A673 (cell line): ENCODE data around the gene SLC4A7. TPM values are rescaled to one million over a fixed set of nuclear protein-coding genes. Genes with fewer than 3 reads are reported as not detected.

Experiments
- BruUV-seq: library from RNA; stranded (reverse); fragments of 400-500 nt; replicated peaks from 2 replicates; lab custom pipeline; 2021; lab: Mats Ljungman, UMichigan
- CTCF ChIA-PET: fragments of 300-600 bp; sonication (Branson Sonifier 250); formaldehyde crosslinking; loops from one replicate; lab custom pipeline; 2022; ENCODE audit warnings: antibody characterized with exemption; lab: Charles Lee
- POLR2A ChIA-PET: fragments of 300-600 bp; sonication (Branson Sonifier 250); formaldehyde crosslinking; loops from one replicate; lab custom pipeline; 2022; ENCODE audit warnings: antibody characterized with exemption; ENCODE audit not compliant: low non-redundant PET; lab: Charles Lee
- DNase-seq: peaks from one replicate; pipeline ENCODE4 v3.0.0-alpha.2; 2015; ENCODE audit warnings: low spot score
- H3K27ac ChIP-seq: fragments of 200-600 bp; sonication (generic); 2 replicates; pipeline ENCODE4 v1.5.1; 2016; ENCODE audit warnings: mixed run types, low read depth, mild to moderate bottlenecking, mixed read lengths, antibody characterized with exemption, low read length; ENCODE audit not compliant: poor library complexity, severe bottlenecking
- H3K27me3 ChIP-seq: fragments of 200-600 bp; sonication (generic); replicated peaks from 2 replicates; pipeline ENCODE4 v1.6.1; 2017; ENCODE audit warnings: mixed run types, low read depth, mild to moderate bottlenecking, mixed read lengths, antibody characterized with exemption, low read length; ENCODE audit not compliant: insufficient read depth, poor library complexity
- H3K36me3 ChIP-seq: fragments of 200-600 bp; sonication (generic); 2 replicates; pipeline ENCODE4 v1.6.1; 2016; ENCODE audit warnings: mixed run types, mild to moderate bottlenecking, mixed read lengths, antibody characterized with exemption, low read length; ENCODE audit not compliant: insufficient read depth, poor library complexity, severe bottlenecking
- H3K4me1 ChIP-seq: fragments of 200-600 bp; sonication (generic); 2 replicates; pipeline ENCODE4 v1.6.1; 2017; ENCODE audit warnings: mixed run types, mild to moderate bottlenecking, mixed read lengths, antibody characterized with exemption, low read length; ENCODE audit not compliant: insufficient read depth, poor library complexity, severe bottlenecking
- H3K4me3 ChIP-seq: fragments of 200-600 bp; sonication (generic); 2 replicates; pipeline ENCODE4 v1.5.1; 2016; ENCODE audit warnings: low read depth, mixed run types, mild to moderate bottlenecking, mixed read lengths, low read length; ENCODE audit not compliant: poor library complexity, severe bottlenecking
- H3K9me3 ChIP-seq: fragments of 200-600 bp; sonication (generic); 2 replicates; pipeline ENCODE4 v1.6.1; 2016; ENCODE audit warnings: mixed run types, low read depth, mild to moderate bottlenecking, mixed read lengths, antibody characterized with exemption, low read length; ENCODE audit not compliant: poor library complexity, severe bottlenecking
- EZH2 ChIP-seq: fragments of 200-600 bp; sonication (generic); IDR thresholded peaks from 2 replicates; pipeline ENCODE4 v1.6.1; 2017; ENCODE audit warnings: borderline replicate concordance, low read depth, mild to moderate bottlenecking, mixed read lengths, antibody characterized with exemption, low read length; ENCODE audit not compliant: poor library complexity, severe bottlenecking
- intact Hi-C: fragments of 100-400 bp; cut with micrococcal nuclease; formaldehyde crosslinking; loops from one replicate; pipeline ENCODE4 v1.10.0; 2022; ENCODE audit not compliant: unreplicated experiment
- total RNA-seq: library from RNA; stranded (reverse); gene quantifications from 2 replicates; pipeline ENCODE4 v1.2.3, GENCODE V29; 2021
- TF ChIP-seq, protein P1 (sequence below): fragments of 300-800, 200-600 bp; sonication (generic); conservative IDR thresholded peaks from 2 replicates; pipeline ENCODE4 v1.5.1; 2017; ENCODE audit warnings: low read depth, mild to moderate bottlenecking, antibody characterized with exemption, low read length, moderate library complexity, mixed read lengths

The SLC4A7 gene
- total RNA-seq, 1 experiment from 2014 or later: 22.6 TPM

DNA sequence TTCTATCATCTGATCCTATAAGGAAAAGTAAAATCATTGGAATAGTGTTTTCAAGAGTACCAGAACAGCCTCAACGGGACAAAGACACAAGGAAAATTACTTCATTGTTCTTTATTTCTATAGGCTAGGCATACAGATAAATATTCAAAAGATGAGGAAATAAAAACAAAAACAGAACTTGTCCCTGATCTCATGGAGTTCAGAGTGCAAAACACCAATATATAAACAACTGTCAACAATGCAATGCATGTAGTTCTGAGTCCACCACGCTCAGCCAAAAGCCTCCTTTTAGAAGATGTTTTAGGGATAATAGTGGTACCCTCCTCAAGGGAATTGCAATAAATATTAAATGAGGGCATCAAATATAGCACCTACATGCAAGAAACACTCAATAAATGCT lies 4.6 kb upstream of the SLC4A7 start:
- CTCF ChIA-PET: no interaction called here
- Histone ChIP-seq H3K36me3 (no peaks in the 10 kb centered on the region), H3K9me3 (no peaks in the 10 kb centered on the region), H3K4me3 (no peak overlapping the region), H3K27me3 (no peaks in the 10 kb centered on the region), H3K4me1 (no peaks in the 10 kb centered on the region), H3K27ac (no peak overlapping the region)
- POLR2A ChIA-PET: no interaction called here
- no TSS peak for BruUV-seq
- TF ChIP-seq EZH2: no peak
- TF ChIP-seq, protein P1, sequence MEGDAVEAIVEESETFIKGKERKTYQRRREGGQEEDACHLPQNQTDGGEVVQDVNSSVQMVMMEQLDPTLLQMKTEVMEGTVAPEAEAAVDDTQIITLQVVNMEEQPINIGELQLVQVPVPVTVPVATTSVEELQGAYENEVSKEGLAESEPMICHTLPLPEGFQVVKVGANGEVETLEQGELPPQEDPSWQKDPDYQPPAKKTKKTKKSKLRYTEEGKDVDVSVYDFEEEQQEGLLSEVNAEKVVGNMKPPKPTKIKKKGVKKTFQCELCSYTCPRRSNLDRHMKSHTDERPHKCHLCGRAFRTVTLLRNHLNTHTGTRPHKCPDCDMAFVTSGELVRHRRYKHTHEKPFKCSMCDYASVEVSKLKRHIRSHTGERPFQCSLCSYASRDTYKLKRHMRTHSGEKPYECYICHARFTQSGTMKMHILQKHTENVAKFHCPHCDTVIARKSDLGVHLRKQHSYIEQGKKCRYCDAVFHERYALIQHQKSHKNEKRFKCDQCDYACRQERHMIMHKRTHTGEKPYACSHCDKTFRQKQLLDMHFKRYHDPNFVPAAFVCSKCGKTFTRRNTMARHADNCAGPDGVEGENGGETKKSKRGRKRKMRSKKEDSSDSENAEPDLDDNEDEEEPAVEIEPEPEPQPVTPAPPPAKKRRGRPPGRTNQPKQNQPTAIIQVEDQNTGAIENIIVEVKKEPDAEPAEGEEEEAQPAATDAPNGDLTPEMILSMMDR: no peak
- no peak for DNase-seq
- intact Hi-C loops: no loop called here

DNA sequence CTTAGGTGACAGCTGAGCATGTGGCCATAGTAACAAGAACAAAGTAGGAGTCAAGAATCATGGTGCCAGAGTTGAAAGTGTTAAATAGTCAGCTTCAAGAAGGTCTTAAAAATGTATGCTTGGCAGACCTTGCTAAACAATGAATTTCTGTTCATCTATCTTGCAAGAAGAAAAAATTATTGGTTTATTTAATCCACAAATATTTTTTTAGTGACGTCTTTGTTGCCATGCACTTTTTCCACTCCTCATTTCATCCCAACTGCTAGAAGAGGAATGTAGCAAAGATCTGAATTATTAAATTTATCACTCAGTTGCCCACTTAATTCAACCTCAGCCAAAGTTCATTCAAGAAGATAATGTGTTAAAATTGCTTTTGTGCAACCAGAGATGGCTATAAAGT lies 3.2 kb upstream of the SLC4A7 start:
- no peak for DNase-seq
- Histone ChIP-seq H3K27ac (no peak overlapping the region), H3K4me1 (peaks cover 4% of the 10 kb centered on the region), H3K36me3 (no peaks in the 10 kb centered on the region), H3K9me3 (no peaks in the 10 kb centered on the region), H3K27me3 (no peaks in the 10 kb centered on the region), H3K4me3 (no peak overlapping the region)
- POLR2A ChIA-PET: no interaction called here
- intact Hi-C loops: no loop called here
- CTCF ChIA-PET: no interaction called here
- TF ChIP-seq, protein P1: no peak
- no peak for TF ChIP-seq EZH2
- BruUV-seq: no TSS peak

DNA sequence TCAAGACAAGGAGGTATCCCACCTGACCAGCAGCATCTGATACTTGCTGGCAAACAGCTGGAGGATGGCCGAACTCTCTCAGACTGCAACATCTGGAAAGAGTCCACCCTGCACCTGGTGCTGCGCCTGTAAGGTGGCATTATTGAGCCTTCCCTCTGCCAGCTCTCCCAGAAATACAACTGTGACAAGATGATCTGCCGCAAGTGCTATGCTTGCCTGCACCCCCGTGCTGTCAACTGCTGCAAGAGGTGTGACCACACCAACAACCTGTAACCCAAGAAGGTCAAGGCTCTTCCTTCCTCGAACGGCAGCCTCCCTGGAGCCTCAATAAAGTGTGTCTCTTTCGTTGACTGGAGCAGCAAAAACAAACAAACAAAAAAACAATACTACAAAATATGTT lies 2.2 kb upstream of the SLC4A7 start:
- POLR2A ChIA-PET: interaction anchor here (0.6 kb wide), 1 partner anchor 167 kb away, joined by 7 read pairs; no protein-coding TSS in a partner anchor
- DNase-seq: no peak
- H3K4me3 ChIP-seq: no peak overlapping the region
- intact Hi-C loops: no loop called here
- TF ChIP-seq, protein P1: no peak
- no peak for TF ChIP-seq EZH2
- H3K4me1 ChIP-seq: peaks cover 11% of the 10 kb centered on the region
- H3K27ac ChIP-seq: no peak overlapping the region
- CTCF ChIA-PET: no interaction called here
- no peaks in the 10 kb centered on the region for H3K9me3 ChIP-seq
- H3K36me3 ChIP-seq: no peaks in the 10 kb centered on the region
- H3K27me3 ChIP-seq: no peaks in the 10 kb centered on the region
- BruUV-seq: no TSS peak
